A549 (cell line): ENCODE measurements around the gene NOSIP.

Experiments used
- CHD2 ChIP-seq: fragments of 150-350 bp; IDR thresholded peaks from 2 replicates; pipeline ENCODE4 v1.6.1; 2014; ENCODE audit warnings: low read length; ENCODE audit not compliant: partially characterized antibody
- EHMT2 ChIP-seq: fragments of 200-600 bp; sonication (generic); IDR thresholded peaks from 2 replicates; pipeline ENCODE4 v1.6.1; 2016; ENCODE audit warnings: antibody characterized with exemption, low read depth, mild to moderate bottlenecking, moderate library complexity
- GATA3 ChIP-seq: IDR thresholded peaks from 2 replicates; pipeline ENCODE4 v1.6.1; 2012; ENCODE audit warnings: borderline replicate concordance
- HMGXB4 ChIP-seq: fragments of 250-450 bp; sonication (Bioruptor Pico); IDR thresholded peaks from 2 replicates; pipeline ENCODE4 v1.5.0; 2021; ENCODE audit warnings: mild to moderate bottlenecking, moderate library complexity, borderline replicate concordance
- HOXA7 ChIP-seq: fragments of 250-450 bp; sonication (Bioruptor Pico); IDR thresholded peaks from 2 replicates; pipeline ENCODE4 v1.5.0; 2020; ENCODE audit warnings: mild to moderate bottlenecking, moderate library complexity
- POLR2A ChIP-seq: IDR thresholded peaks from 2 replicates; pipeline ENCODE4 v1.6.1; 2012; ENCODE audit warnings: mild to moderate bottlenecking, low read length
- POLR2AphosphoS2 ChIP-seq: conservative IDR thresholded peaks from 2 replicates; pipeline ENCODE4 v1.6.1; 2012; ENCODE audit warnings: low read length, improper control_type of control experiment, inconsistent platforms
- RAD21 ChIP-seq, 2 experiments: fragments of >200 bp in 1 of 2; sonication (Bioruptor Twin) in 1 of 2; formaldehyde crosslinking in 1 of 2; IDR thresholded peaks in 1 of 2; conservative IDR thresholded peaks in 1 of 2; 2 replicates in 1 of 2; 3 replicates in 1 of 2; pipeline ENCODE4 v1.6.1; 2012 to 2018; ENCODE audit warnings: inconsistent platforms in 1 of 2
- SMC3 ChIP-seq: fragments of >200 bp; sonication (Bioruptor Twin); formaldehyde crosslinking; IDR thresholded peaks from 3 replicates; pipeline ENCODE4 v1.6.1; 2018; ENCODE audit warnings: inconsistent platforms
- TF ChIP-seq, protein P1 (sequence below): fragments of >200 bp; sonication (Bioruptor Twin); formaldehyde crosslinking; IDR thresholded peaks from 3 replicates; pipeline ENCODE4 v1.5.1; 2016
- TF ChIP-seq, protein P2 (sequence below): IDR thresholded peaks from 2 replicates; pipeline ENCODE4 v1.6.1; 2012
- TF ChIP-seq, protein P3 (sequence below): IDR thresholded peaks from 2 replicates; pipeline ENCODE4 v1.6.1; 2012; ENCODE audit warnings: low read depth, borderline replicate concordance

DNA sequence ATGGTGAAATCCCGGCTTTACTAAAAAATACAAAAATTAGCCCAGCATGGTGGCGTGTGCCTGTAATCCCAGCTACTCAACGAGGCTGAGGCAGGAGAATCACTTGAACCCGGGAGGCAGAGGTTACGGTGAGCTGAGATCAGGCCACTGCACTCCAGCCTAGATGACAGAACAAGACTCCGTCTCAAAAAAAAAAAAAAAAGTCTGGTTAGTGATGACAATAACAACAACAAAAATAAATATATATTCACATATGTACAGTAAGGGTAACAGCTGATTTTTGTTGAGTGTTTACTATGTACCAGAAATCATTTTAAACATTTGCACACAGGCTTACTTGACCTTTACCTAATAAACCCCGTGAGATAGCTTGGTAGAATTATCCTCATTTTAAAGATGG is 36.6 kb upstream of the NOSIP start:
- TF ChIP-seq, protein P1, sequence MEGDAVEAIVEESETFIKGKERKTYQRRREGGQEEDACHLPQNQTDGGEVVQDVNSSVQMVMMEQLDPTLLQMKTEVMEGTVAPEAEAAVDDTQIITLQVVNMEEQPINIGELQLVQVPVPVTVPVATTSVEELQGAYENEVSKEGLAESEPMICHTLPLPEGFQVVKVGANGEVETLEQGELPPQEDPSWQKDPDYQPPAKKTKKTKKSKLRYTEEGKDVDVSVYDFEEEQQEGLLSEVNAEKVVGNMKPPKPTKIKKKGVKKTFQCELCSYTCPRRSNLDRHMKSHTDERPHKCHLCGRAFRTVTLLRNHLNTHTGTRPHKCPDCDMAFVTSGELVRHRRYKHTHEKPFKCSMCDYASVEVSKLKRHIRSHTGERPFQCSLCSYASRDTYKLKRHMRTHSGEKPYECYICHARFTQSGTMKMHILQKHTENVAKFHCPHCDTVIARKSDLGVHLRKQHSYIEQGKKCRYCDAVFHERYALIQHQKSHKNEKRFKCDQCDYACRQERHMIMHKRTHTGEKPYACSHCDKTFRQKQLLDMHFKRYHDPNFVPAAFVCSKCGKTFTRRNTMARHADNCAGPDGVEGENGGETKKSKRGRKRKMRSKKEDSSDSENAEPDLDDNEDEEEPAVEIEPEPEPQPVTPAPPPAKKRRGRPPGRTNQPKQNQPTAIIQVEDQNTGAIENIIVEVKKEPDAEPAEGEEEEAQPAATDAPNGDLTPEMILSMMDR = no peak
- TF ChIP-seq CHD2 = no peak
- no peak for TF ChIP-seq RAD21 (conservative IDR thresholded peaks at IDR 0.05 in 1 of 2, IDR thresholded peaks at IDR 0.05 in 1 of 2)
- no peak for TF ChIP-seq POLR2A
- no peak for TF ChIP-seq SMC3
- TF ChIP-seq, protein P2, sequence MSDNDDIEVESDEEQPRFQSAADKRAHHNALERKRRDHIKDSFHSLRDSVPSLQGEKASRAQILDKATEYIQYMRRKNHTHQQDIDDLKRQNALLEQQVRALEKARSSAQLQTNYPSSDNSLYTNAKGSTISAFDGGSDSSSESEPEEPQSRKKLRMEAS = no peak
- TF ChIP-seq GATA3 = no peak
- no peak for TF ChIP-seq EHMT2
- no peak for TF ChIP-seq HOXA7 (CRISPR knock-in tag)
- TF ChIP-seq, protein P3, sequence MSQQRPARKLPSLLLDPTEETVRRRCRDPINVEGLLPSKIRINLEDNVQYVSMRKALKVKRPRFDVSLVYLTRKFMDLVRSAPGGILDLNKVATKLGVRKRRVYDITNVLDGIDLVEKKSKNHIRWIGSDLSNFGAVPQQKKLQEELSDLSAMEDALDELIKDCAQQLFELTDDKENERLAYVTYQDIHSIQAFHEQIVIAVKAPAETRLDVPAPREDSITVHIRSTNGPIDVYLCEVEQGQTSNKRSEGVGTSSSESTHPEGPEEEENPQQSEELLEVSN = no peak
- TF ChIP-seq HMGXB4 = no peak
- TF ChIP-seq POLR2AphosphoS2 = no peak
